AG09319 (cell line): ENCODE data around the gene HEXIM1.

Experiments used
- DNase-seq: peaks from one replicate; pipeline ENCODE4 v3.0.0-alpha.2; 2010; ENCODE audit warnings: low read depth; ENCODE audit errors: extremely low read depth
- CTCF ChIP-seq: IDR thresholded peaks from 2 replicates; pipeline ENCODE4 v1.5.1; 2011; ENCODE audit warnings: low read depth, mild to moderate bottlenecking, inconsistent platforms, low read length, moderate library complexity

Gene HEXIM1, protein sequence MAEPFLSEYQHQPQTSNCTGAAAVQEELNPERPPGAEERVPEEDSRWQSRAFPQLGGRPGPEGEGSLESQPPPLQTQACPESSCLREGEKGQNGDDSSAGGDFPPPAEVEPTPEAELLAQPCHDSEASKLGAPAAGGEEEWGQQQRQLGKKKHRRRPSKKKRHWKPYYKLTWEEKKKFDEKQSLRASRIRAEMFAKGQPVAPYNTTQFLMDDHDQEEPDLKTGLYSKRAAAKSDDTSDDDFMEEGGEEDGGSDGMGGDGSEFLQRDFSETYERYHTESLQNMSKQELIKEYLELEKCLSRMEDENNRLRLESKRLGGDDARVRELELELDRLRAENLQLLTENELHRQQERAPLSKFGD

DNA sequence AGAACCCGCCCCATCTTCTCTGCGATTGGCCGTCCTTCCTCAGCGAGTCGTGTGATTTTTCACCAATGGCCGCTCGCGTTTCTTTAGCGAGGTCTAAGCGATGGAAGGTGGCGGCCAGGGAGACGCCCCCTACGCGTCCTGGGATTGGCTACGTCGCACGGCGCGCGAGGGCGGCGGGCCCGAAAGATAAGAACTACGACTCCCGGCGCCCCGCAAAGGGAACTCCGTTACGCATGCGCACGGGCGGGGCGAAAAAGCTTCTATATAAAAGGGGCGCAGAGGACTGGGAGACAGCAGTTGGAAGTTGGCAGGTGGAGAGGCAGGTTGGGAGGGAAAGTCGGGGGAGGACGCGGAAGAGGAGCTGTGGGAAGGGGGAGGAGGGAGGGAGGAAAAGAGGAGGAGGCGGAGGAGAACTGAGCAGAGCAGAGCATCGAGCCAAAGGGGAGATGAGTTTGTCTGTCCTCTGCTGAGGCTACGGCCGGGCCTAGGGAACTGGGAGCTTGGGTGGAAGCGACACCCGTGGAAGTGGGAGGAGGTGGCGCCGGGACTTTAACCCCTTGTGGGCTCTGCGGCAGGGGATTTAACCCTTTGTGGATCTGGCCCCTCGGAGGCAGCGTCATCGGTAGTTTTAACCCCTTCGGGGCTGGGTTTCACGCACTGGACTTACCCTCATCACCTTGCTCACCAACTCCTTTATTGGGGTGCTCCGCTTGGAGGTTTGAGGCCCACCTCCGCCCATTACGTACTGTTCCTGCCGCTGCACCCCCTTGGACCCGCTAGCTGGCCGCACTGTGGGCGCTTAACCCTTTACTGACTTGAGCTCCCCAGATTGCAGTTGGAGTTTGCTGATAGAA is at the start of gene HEXIM1:
Gene HEXIM1, plus strand, starts transcription at position 293 of the 854 bp plus-strand sequence. CDS start 716 bp downstream, outside the sequence.
- no peak for TF ChIP-seq CTCF
- DNase-seq, result peak; percentile 100

- DNase-seq, result peak; percentile 58
- peak; percentile 89 for TF ChIP-seq CTCF
These were observed 49.2 kb upstream of the HEXIM1 start for GRCh38 chr17:45098869-45099616.

GRCh38 chr17:45101546-45101882 is 46.8 kb upstream of the HEXIM1 start:
- no peak for TF ChIP-seq CTCF
- no peak for DNase-seq

- TF ChIP-seq CTCF, result no peak
- DNase-seq, result no peak
These were observed 46.1 kb upstream of the HEXIM1 start for GRCh38 chr17:45101883-45102811.

DNA sequence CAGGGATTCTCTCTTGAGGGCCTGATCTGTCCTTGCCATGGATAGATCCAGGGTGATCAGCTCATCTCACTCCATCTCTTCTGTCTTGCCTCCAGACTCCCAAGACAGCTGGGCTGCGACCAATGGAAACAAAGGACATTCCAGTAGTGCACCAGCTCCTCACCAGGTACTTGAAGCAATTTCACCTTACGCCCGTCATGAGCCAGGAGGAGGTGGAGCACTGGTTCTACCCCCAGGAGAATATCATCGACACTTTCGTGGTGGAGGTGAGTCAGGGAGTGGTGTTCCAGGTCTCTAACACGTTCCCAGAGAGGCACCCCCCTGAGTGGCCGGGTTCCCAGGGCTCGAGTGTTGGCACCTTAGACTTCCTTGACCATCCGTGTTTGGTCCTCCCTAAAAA is 45.4 kb upstream of the HEXIM1 start:
- DNase-seq, result no peak
- TF ChIP-seq CTCF, result no peak

- TF ChIP-seq CTCF, result no peak
- no peak for DNase-seq
These were observed 44.9 kb upstream of the HEXIM1 start for GRCh38 chr17:45103269-45103795.
